Measurements from ENCODE around the gene CNP.
"Not testable (repeated sequence)": the region's sequence is repeated elsewhere in the genome, so short reads cannot be mapped to it uniquely, and the experiment has no call there.

CNP gene

GRCh38 chr17:41966463-41967140, at the start of gene CNP:
Gene CNP, plus strand, starts transcription at chr17:41966795. Its CDS starts 90 bp downstream, at chr17:41966885.
- DNase-seq: peak; percentile 61

DNA sequence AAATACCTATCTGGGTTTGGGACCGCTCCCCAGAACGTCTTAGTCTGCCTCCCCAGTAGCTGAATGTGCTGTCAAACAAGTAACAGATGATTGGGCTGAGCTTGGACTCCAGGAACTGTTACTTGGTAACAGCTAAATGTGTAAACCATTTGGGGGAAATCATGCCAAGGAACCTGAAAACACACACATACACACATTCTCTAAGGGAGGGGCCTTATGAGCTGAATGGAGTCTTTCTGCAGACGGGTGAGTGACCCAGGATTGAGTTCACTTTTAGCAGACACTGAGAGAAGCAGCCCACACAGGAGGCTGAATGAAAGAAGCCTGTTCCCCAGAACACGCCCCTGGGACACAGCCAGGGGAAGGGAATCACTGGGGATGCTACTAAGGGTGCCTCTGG, 49.4 kb upstream of the CNP start:
- no peak for DNase-seq

- DNase-seq: no peak
Measured at GRCh38 chr17:41917679-41918313, 48.8 kb upstream of the CNP start.

DNA sequence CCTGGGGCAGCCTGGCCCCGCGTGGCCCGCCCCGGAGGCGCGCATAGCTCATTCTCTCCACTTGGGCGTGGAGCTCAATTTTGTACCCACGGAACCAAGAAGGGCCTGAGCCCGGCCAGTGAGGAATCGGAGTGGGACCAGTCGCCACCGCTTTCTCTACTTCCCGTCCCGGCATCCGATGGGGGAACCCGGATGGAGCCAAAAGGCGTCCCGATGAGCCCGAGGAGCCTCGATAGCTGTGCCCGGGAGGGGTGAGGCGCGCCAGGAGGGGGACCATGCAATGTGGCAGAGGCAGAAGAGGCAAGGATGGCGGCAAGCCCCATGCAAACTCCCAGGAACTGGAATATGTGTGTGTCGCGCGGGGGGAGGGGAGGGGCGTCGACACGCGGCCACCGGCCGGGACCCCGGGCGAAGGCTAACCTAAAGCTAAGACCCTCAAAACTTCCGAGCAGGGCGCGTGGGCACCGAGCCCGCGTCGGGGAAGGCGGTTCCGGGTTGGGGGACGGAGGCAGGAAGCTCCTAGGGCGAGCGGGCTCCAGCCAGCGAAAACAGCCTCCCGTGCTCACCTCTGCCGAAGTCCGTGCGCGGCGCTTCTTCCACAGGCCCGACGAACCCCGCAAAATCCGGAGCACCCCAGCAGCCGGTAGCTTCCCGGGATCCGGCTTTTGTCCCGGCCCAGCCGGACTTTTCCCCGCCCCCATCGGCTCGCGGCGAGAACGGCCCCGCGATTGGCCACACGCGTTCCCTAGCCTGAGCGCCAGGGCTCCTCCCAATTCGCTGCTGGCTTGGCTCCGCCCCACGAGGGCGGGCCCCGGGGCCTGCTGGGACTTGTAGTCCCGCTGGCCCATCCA, 48.1 kb upstream of the CNP start, which contains the start of gene ACLY:
ACLY (minus strand) TSS at position 638 of the 851 bp plus-strand sequence. CDS start 5,078 bp downstream, outside the sequence.
- DNase-seq: peak; percentile 90

GRCh38 chr17:41919165-41919817, 47.3 kb upstream of the CNP start:
- peak; percentile 80 for DNase-seq

DNA sequence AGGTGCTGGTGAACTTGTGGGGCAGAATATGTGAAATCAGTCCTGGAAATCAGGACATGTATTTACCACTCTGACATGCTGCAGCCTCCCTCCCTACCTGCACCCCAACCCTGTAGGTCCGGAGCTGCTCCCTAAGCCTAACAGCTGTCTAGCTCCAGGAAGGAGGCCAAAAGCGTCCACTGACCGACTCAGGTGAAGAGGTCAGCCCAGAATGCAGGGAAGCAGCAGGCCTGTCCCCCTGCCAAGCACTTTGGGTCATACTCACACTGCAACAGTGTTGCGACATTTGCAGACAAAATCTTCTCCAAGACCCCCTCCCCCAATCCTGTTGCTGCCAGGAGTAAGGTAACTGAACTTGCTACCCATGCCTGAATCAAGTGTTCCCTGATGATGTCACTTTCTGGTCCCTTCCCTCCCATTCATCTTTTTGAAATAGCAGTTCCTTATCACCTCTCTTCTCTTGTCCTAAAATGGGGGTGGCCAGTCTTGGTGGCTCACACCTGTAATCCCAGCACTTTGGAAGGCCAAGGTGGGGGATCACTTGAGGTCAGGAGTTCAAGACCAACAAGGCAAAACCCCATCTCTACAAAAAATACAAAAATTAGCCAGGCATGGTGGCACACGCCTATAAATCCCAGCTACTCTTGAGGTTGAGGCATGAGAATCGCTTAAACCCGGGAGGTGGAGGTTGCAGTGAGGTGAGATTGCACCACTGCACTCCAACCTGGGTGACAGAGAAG, 46.6 kb upstream of the CNP start:
- DNase-seq: no peak

DNA sequence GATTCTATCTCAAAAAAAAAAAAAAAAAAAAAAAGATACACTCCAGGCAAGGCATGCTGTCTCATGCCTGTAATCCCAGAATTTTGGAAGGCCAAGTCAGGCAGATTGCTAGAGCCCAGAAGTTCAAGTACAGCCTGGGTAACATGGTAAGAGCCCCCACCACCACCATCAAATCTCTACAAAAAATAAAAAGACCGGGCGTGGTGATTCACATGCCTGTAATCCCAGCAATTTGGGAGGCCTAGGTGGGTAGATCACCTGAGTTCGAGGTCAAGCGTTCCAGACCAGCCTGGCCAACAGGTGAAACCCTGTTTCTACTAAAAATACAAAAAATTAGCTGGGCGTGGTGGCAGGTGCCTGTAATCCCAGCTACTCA, 46.0 kb upstream of the CNP start:
- no peak for DNase-seq

DNA sequence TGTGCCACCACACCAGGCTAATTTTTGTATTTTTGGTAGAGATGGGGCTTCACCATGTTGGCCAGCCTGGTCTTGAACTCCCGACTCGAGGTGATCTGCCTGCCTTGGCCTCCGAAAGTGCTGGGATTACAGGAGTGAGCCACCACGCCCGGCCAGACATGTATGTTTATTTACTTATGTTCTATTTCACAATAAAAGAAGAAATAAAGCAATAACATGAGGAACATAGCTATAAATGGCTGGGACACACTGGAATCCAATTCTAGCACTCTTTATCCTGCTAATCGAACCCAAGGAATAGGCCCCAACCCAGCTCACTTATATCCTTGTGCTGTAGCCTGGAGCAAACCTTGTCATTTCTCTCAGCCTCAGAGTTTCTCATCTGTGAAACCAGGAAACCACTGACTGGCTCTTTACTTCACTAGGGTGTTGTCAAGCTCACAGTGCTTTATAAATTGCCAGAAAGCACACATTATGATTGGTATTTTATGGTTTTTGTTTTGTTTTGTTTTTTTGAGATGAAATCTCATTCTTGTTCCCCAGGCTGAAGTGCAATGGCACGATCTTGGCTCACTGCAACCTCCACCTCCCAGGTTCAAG, 40.5 kb upstream of the CNP start:
- no peak for DNase-seq

DNA sequence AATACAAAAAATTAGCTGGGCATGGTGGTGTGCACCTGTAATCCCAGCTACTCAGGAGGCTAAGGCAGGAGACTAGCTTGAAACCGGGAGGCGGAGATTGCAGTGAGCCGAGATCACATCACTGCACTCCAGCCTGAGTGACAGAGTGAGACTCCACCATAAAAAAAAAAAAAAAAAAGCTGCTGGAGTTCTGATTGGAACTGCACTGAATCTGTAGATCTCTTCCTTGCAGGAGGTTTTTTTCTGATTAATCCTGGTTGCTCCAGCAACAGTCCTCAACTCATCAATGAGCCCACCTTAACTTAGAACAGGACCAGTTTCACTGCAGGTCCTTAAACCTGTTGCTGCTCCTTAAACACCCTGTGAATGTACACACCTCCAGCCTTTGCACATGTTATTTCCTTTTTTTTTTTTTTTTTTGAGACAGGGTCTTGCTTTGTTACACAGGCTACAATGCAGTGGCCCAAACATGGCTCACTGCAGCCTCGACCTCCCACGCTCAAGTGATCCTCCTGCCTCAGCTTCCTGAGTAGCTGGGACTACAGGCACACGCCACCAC, 37.8 kb upstream of the CNP start:
- DNase-seq: no peak

DNA sequence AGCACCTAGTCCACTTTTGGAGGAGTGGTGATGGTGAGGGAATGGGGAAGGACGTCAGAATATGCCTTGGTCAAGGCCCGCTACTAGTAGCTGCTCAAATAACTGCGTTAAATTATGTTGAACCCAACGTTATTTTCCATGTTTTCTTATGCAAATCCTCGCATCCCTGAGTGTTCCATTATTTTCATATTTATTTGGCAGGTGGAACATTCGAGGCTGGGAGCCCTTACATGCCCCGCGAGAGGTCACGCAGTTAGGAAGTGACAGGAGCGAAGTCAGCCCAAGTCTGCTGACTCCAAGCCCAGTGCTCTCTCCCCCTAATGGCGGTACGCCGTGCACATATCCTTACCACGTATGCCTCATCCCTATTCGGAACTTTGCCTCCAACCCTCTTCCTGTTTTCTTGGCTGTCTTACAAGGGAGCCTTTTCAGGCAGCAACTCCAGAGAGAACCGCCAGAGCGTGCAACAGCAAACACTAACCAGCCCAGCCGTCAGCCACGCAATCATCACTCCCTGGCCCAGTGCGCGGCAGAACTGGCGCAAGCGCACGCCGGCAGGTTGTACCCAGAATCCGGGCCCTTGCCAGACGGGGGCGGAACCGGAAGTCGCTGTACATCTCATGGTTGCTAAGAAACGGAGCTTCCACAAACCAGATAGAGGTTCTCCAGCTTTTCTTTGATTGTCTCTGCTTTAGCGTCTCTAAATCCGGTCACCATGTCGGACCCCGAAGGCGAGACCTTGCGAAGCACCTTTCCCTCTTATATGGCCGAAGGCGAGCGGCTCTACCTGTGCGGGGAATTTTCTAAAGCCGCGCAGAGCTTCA, 36.4 kb upstream of the CNP start, which contains the start of gene ODAD4:
ODAD4 (plus strand) TSS at position 609 of the 824 bp plus-strand sequence; CDS start at position 716, 107 bp downstream.
- DNase-seq: peak; percentile 95

DNA sequence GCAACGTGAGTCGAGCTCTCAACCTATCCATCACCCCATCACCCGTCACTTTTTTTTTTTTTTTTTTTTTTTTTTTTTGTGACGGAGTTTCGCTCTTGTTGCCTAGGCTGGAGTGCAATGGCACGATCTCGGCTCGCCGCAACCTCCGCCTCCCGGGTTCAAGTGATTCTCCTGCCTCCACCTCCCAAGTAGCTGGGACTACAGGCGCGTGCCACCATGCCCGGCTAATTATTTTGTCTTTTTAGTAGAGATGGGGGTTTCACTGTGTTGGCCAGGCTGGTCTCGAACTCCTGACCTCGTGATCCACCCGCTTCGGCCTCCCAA, 35.8 kb upstream of the CNP start:
- DNase-seq: not testable (repeated sequence)

GRCh38 chr17:41931715-41932114, 34.9 kb upstream of the CNP start:
- not testable (repeated sequence) for DNase-seq

- DNase-seq: no peak
Measured at GRCh38 chr17:41932816-41933389, 33.7 kb upstream of the CNP start.

DNA sequence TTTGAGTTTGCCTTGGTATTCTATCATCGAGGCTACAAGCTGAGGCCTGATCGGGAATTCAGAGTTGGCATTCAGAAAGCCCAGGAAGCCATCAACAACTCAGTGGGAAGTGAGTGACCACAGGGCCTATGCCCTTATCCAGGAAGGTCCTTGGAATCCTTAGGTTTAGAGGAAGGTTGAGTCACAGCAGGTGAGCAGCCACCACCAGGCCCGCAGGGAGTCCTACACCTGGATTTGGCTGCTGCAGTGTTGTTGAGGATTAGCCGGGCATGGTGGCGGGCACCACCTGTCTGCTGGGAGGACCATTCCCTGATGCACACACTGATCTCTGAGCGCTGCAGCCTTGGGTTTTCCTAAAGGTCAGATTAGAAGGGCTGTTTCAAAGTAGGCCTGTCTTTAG, 31.0 kb upstream of the CNP start:
- no peak for DNase-seq

DNA sequence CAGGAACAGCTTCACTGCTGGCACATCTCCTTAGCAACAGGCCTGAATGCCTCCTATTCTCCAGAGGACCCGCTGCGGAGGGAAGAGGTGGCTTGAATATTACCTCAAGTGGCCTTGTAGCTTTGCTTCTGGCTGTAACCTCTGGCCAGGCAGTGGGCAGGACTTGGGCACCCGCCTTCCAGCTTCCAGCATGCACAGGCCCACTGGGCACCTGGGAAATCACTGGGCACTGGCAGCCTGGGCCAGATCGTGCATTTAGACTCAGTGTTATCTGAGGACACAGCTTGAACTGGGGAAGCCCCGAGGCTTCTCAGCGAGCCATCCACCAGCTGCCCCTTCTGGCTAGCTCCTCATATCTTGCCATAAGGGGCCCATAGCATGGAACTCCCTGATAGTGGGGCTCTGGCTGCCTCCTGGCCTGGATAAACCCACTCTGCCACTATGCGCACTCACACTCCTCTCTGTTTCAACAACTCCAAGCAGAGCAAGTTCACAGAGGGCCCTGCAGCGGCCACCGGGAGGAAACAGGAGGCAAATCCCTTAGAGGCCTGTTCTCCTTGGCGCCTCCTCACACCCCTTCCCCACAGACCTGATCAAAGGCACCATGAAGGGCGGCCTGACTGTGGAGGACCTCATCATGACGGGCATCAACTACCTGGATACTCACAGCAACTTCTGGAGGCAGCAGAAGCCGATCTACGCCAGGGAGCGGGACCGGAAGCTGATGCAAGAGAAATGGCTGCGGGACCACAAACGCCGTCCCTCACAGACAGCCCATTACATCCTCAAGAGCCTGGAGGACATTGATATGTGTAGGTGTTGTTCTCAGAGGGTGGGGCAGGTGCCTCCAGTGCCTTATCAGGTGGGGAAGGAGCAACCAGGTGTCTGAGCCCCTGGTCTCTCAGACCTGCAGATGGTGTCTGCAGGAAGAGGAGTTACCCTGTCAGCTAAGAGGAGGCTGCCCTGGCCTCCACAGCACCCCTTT, 28.3 kb upstream of the CNP start:
- no peak for DNase-seq

GRCh38 chr17:41939044-41939692, 27.4 kb upstream of the CNP start:
- no peak for DNase-seq

- DNase-seq: no peak
Measured at GRCh38 chr17:41939693-41940090, 26.9 kb upstream of the CNP start.

- no peak for DNase-seq
Measured at GRCh38 chr17:41941168-41941567, 25.4 kb upstream of the CNP start.
